NAMALWA (cell line): Measurements from ENCODE around the gene INPP5A.
A peak's percentile ranks its signal among the peaks of the same experiment; 100 is the strongest.

Source experiments
- DNase-seq: peaks from one replicate; pipeline ENCODE4 v3.0.0-alpha.2; 2015; ENCODE audit warnings: low spot score

The INPP5A gene

DNA sequence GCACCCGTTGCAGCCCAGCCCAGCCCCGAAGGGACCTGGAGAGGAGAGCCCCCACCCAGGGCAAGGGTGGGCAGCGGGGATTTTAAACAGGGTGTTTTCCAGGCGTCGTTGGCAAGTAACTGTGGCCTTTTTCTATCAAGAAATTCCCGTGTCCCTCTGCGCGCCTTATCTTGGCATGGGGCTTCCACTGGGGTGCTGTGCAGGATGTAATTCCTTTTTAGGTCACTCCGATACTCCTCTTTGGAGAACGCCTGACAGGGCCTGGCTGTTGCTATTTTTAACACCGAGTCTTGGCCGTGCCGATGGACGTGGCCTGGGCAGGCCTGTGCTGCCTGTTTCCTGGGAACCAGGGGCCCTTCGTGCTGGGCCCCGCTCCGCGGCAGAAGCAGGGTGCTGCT lies 93.8 kb downstream of the INPP5A start:
- DNase-seq, result no peak

DNA sequence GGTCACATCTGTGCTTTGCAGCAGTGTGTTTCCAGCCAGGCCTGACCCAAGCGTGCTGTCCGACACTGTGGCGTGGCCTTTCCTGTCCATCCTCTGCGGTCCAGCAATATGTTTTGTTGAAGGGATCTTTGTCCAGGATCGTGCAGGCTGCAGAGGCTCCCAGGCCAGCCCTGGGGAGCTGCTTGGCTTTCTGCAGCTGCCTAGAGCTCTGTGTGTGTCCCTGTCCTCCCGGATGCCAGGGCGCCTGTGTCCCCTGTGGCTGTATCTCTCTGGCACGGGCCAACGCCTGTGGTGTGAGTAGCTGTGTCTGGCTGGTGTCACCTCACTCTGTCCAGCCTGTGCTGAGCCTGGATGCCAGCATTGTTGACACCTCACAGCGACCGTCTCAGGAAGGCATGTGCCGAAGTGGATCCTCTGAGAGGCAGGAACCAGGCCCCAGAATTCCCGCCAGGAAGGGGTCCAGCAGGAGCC lies 94.5 kb downstream of the INPP5A start:
- DNase-seq, result no peak

DNA sequence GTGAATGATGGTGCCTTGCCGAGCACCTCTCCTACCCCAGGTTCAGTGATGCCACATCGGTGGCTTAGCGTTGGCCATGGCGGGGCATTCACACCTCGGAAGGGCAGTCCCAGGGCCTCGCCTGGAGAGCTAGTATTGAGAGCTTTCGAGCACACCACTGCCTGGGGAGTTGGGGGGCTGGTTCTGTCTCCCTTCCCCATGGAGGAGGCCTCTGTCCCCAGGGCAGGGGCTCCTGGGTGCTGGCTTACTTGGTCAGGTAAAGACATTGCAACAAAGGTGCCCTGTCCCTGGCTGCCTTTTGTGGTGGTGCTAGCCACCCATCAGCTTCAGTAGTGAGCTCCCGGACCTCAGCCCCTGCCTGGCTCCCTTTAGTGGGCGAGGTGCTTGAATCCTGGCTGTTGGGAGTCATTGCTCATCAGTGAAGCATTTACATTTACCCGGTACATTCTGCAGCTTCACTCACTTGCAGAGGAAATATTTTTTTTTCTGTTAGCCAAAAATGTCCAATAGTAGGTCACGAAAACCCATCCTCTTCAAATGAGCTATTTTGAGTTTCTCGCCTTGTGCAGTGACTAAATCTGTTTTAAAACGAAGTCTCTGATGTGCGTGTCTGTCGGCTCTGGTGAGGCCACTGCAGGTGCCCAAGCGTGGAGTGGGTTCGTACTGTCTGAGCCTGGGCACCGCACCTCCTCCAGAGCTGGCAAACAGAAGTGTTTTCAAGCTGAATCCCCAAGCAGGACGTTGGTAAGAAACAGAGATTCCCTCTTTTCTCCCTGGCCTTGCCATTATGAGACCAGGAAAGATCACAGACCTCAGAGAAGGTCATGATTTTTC lies 95.5 kb downstream of the INPP5A start:
- no peak for DNase-seq

DNA sequence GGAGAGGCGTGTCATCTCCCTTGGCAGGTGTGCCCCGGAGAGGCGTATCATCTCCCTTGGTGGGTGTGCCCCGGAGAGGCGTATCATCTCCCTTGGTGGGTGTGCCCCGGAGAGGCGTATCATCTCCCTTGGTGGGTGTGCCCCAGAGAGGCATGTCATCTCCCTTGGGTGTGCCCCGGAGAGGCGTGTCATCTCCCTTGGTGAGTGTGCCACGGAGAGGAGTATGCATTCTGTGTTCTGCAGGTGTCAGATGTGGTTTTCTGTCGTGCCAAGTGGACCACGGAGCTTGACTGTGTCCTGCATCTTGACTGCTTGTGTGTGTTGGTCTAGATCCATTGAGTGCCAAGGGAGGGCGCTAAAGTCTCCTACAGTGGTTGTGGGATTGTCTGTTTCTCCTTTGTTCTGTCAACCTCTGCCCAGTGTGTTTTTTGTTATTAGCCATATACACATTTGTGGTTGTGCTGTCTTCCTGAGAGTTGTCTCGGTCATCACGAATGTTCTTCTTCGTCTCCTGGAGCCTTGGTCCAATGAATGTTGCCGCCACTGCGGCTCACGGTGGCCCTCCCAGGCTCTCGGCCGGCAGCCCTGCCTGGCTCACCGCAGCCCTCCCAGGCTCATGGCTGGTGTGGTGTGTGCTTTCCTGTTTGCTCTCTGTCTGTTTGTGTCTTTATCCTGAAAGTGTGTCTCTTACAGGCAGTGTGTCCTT lies 96.8 kb downstream of the INPP5A start:
- DNase-seq, result peak; percentile 49

DNA sequence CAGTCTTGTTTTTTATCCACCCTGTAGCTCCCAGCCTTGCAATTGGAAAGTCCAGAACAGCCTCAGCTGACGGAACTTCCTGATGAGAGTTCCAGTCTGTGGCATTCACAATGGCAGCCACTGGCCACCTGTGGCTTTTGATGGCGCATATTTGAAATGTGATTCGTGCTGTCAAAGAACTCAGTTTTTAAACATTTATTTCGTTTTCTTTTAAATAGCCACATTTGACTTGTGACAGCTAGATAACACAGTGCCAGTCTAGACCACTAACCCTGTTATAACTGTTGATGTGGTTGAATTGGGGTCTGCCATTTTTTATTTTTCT lies 97.3 kb downstream of the INPP5A start:
- no peak for DNase-seq

DNA sequence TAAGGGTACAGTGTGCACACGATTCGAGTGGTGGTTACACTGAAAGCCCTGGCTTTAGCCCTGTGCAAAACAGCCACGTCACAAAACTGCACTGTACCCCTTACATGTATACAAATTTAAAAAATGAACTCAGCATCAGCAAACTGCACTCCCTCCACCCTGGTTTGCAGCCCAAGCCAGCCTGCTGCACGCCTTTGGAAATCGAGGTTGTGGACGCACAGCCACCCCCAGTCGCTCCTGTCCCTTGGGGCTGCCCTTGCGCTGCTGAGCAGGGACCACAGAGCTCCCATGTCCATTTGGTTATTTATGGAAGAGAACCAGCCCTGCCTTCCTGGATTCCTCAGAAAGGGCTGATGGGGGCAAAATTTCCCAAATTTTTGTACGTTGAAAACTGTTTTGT lies 98.8 kb downstream of the INPP5A start:
- DNase-seq, result no peak

DNA sequence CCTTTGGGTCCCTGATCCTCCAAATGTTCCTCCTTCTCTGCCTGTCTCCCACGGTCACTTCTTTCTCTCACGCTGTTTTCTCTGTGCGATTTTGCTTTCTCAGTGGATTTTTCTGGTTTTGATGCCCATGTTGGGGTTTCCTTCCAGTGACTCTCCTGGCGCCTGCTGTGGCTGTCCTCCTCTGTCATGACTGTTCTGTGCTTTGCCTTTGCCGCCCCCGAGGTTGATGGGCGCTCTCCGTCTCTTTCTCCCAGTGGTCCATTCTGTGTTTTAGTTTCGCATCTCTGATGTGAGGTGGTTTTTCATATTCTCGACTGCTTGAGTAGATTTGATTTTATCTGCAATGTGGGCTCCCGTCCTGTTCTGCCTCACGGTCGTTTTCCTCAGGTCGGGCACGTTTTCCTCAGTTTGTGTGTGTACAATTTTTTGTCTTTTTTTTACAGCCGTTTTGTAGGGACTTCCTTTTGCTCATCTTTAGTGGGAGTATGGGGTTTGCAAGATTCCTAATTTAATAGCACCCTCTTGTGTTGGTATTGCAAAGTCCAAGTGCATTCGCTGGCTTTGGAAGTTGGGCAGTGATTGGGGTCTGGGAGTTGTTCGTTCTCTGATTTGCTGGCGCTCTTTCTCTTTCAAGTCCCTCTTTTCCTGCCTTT lies 100.0 kb downstream of the INPP5A start:
- peak; percentile 81 for DNase-seq

DNA sequence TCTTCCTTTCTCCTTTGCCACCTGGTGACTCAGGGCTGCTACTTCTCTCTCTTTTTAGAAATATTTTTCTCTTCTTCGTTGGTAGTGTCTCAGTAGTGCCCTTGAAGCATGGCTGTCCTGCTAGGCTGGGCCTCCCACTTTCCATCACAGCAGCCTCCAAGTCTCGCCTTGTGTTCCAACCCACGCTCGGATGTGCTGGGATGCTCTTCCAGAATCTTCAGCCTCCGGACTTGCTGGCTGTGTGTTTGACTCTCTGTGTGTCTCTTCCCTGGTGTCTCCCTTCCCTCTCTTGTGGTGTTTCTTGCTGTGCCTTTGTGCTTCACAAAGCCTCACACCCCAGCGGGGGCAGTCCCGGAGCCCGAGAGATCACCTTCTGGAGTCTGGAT lies 100.5 kb downstream of the INPP5A start:
- no peak for DNase-seq

DNA sequence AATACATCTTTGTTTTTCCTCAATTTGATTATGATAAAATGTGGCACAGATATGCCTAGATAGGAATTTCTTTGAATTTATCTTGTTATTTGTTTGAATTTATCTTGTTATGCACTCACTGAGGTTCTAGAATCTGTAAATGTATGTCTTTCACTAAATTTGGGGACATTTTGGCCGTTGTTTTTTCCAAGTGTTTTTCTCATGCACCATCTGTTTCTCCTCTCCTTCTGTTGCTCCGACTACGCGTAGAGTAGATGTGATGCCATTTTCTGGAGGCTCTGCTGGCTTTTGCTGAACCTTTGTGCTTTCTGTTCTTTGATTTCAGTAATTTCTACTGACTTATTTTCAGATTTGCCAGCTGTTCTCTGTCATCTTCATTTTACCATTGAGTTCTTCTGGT lies 101.9 kb downstream of the INPP5A start:
- DNase-seq, result no peak

DNA sequence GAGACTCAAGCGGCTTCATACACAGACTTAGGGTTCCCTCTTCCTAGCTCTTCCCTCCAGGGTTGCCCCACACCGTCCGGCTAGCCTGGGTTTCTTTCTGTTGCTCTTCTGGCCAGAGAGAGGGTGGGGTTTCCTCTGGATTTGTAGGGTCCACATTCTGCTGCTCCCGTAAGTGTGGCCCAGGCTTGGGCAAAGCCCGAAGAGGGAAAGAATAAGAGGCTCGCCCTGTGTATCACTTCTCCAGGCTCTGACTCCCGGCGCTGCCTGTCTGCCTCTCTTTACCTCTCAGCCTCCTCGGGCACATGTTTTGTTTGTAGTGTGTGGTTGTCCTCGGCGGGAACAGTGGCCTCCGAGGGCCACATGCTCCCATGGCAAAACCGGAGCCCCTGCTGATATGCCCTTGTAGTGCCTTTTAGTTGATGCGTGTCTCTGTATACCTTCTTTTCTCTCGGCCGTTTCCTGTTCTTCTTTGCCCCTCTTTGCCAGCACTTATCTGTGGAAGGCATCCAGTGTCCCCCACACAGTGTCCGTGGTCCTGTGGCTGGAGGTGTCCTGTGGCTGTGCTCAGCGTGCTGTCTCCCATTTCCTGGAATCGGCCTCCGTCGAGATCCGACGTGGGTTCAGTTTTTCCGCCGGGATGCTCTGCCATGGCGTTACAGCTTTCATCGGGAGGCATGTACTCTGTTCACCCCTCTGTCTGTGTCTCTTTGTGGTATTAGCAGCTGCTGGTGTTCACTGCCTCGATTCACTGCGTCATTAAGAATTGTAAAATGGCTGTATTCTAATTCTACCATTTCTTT lies 102.9 kb downstream of the INPP5A start:
- no peak for DNase-seq

DNA sequence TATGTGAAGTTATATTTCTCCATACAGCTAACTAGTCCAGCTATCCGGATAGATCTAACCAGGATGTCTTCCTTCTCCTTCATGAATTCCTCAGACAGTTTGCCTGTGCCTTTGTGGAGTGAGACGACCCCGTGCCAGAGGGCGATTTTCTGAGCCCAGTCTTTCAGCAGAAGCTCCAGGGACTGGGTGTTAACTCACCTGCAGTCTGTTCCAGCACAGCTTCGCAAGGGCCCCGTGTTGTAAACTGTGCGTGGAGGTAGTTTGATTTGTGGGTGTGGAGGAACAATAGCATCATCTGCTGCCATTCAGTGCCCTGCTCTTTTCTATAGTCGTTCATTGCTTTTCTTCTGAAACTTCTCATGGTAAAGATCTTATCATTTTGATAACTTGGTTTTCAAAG lies 103.8 kb downstream of the INPP5A start:
- DNase-seq, result no peak

DNA sequence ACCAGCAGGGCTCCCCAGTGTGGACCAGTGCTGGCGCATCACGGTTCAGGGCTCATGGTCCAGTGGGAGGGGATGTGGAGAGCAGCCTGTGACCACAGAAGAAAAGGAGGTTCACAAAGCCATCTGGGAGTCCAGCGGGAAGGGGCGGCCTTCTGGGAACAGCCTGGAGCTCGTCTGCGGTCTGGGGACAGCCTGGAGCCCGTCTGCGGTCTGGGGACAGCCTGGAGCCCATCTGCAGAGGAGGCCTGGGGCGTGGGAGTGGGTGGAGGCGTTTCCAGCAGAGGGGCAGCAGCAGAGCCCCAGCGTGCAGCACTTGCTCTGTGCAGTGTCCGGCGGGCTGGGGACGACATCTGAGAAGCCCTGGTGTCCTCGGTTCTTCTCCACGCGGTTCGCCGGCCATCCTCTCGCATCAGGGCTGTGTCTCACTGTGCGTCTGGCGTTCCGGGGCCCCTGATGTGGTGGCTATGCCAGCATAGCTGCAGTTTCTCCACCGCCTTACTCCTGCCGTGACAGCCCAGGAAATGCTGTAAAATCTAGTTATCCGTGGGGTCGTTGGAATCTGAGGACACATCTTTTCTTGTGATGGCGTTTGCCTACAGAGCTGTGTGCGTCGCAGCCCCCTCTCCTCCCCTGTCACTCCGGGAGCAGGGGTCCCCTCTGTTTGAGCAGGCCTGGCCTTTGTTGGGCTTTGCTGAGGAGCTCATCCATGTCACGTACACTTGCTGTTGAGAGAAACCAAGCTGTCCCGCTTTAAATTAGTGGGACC lies 104.6 kb downstream of the INPP5A start:
- DNase-seq, result no peak

DNA sequence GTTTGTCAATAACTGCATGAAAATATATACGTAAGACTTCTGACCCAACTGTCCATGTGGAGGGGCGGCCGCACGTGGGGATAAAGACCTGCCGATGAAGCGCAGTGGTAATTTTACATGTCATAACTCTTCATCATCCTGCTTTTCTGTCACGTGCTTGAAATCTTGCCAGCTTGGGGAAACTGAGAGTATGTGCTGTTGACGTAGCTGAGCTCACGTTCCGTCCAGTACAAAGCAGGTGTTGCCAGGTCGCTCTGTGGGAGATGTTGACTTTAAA lies 105.1 kb downstream of the INPP5A start:
- no peak for DNase-seq

DNA sequence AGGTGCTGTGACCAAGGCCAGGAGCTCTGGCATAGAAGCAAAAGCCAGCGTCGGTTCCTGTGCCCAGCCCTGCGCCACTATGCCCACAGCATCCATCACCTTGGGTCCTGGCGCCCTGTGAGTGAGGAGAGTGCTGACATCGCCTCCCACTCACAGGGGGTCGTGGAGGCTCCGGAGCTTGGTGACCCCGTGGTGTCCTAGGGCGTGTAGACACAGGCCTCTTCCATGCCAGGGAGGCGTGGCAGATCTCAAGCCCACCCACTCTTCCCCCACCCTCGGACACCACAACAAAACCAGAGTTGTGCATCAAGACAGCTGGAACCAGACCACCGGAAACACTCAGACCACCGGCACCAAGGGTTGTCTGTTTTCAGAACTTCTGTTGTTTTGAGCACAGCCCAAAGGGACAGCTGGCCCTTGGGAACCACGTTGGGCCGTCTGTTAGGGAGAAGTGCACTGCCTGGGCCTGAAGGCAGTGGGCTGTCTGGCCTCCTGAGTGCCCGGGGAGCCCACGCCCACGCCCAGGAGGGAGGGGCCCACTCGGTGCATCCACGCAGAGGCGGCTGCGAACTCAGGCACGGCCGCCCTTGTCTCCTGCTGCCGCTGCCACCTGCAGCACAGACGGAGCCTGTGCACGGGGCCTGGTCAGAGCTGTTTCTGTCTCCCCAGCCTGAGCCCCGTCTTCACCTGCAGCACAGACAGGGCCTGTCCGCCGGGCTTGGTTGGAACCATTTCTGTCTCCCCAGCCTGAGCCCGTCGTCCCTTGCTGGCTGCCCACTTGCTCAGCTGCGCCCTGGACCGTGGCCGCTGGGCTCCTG lies 106.3 kb downstream of the INPP5A start:
- no peak for DNase-seq

DNA sequence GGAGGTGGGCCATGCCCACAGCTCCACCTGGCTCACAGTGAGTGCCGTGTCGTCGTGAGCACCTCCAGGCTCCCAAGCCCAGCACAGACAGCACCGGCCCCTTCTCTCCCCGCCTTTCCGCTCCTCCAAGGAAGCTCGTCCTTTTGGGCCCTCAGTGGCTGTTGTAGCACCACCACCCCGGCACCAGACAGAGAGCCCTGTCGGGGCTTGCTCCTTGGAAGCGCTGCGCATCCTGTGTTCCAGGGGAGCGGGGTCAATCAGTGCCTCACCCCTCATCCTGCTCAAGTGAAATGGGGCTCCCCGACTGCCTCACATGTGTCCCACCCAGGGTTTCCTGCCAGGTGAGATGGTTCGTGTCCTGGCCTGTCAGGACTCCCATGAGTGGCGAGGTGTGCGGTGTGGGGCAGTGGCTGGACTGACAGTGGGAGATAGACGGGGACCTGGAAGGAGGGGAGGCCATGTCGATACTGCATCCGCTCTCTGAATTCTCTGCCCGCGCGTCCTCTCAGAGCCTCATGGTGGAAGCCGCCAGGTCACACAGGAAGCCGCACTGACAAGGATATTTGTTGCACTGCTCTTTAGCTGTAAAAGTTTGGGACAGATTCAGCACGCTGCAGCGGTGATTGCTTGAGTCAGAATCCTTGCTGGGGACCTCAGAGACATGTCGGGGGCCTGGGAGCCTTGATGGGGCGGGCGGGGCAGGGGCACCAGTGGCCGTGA lies 107.1 kb downstream of the INPP5A start:
- no peak for DNase-seq

DNA sequence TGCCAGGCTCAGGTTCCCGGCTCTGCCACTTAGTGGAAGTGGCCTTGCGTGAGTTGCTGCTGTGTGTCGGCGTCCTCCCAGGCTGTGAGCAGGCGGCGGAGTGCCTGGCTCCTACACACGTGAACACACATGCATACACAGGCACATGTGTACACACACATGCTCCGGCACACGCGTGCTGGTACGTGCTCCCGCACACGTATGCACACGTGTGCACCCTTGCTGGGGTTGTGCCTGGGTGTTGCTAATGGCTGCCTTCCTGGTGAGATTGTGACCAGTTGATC lies 107.6 kb downstream of the INPP5A start:
- DNase-seq, result no peak

DNA sequence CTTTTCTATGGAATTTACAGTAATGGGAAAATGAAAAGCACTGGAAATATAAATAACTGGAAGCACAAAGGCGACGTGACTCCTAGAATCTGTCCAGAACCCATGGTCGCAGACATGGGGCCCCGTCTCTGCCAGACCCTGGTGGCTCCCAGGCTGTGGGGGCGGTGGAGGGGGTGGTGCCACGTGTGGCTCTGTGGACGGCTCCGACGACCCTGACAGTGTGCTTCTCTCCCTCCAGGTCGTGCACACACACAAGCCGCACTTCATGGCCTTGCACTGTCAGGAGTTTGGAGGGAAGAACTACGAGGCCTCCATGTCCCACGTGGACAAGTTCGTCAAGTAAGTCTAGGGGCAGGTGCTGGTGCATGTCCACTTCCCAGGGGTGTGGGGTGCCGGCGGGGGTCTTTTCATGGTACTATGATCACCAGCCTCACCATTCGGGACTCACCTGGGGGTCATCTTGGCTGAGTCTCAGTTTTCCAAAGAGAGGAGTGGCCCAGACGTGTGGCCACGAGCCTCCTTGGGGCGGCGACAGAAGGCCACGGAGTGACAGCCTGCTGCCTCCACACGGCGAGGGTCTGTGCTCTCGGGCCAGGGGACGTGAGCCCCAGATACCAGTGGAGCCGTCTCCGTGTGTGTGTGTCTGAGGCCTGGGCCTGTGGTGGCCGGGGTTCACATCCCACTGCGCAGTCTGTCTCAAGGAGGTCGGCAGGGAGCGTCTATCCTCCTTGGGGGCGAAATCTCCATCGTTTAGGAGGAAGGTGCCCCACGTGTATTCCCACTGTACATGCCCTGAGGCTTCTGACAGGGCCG lies 108.2 kb downstream of the INPP5A start:
- DNase-seq, result no peak

DNA sequence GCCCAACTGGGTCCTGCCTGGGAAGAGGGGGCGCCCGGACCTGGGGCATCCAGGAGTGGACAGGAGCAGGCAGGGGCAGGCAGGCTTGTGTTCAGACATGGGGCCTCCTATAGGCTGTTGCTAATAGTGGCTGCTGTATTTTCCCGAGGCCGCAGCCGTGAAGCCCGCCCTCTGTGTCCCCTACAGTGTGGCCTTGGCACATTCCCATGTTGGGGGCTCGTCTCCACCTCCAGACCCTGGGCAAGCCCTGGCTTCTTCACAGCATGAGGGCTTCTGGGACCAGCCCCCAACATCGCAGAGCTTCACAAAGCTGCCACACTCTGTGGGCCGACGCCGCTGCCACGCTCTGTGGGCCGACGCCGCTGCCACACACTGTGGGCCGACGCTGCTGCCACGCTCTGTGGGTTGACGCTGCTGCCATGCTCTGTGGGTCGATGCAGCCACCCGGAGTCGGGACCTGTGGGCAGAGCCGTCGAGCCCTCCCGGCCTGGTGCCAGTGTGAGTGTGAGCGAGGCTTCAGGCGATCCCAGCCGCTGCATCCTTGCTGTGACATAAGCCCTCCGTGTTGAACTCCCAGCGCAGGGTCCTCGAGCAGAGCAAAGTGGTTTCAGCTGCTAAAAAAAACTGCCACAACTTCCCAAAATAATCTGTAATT lies 109.0 kb downstream of the INPP5A start:
- DNase-seq, result no peak

DNA sequence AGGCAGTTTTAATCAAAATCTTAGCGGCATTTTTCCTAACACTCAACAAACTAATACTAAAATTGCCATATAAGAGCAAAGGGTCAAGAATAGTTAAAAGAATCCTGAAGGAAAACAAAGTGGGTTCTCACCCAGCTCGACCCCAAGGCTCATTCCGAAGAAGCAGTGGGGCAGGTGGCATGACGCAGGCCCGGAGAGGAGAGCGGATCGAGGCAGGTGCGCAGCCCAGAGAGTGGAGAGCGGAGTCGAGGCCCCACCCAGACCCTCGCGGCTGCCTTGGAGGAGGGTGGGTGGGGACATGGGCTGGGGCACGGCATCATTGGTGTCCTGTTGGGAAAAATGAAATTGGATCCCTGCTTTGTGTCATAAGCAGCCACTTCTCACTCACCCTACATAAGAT lies 109.8 kb downstream of the INPP5A start:
- DNase-seq, result no peak
